Measurements from ENCODE around the gene EIF3K. TPM values are rescaled to one million over a fixed set of nuclear protein-coding genes. Genes with fewer than 3 reads are reported as not detected.

The EIF3K gene
- total RNA-seq, 4 donors from 2014 or later: 392 to 489 (median 414) TPM

DNA sequence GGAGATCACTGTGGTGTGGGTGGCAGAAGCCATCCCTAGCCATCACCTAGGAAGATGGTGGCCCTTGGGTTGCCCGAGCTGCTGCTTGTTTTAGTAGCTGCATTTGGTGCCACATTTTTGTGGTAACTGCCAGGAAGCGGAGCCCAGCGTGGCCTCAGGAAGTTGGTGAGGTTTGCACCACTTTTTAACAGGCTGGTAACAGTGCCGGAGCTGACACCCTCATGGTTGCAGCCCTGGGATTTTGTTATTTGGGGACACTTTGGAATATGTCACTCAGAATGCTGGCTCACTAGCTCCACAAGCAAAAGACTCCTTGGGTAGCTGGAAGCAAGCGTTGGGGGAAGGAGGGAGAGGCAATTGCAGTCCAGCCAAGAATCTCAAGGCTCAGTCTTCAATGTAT, 50.6 kb downstream of the EIF3K start:
- no peak overlapping the region for H3K4me3 ChIP-seq
- no peak for TF ChIP-seq POLR2A (IDR thresholded peaks at IDR 0.05)
- TF ChIP-seq, protein P1, sequence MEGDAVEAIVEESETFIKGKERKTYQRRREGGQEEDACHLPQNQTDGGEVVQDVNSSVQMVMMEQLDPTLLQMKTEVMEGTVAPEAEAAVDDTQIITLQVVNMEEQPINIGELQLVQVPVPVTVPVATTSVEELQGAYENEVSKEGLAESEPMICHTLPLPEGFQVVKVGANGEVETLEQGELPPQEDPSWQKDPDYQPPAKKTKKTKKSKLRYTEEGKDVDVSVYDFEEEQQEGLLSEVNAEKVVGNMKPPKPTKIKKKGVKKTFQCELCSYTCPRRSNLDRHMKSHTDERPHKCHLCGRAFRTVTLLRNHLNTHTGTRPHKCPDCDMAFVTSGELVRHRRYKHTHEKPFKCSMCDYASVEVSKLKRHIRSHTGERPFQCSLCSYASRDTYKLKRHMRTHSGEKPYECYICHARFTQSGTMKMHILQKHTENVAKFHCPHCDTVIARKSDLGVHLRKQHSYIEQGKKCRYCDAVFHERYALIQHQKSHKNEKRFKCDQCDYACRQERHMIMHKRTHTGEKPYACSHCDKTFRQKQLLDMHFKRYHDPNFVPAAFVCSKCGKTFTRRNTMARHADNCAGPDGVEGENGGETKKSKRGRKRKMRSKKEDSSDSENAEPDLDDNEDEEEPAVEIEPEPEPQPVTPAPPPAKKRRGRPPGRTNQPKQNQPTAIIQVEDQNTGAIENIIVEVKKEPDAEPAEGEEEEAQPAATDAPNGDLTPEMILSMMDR (IDR thresholded peaks at IDR 0.05): no peak
- H3K4me1 ChIP-seq: peaks cover 39 to 96% (median 62%) of the 10 kb centered on the region in 3 donors
- ATAC-seq: no peak
- WGBS, 2 donors (ENCODE audit: low coverage in 1 of 2): 63% methylated on average over 1 of the region's 5 CpGs; no CpG with 5 or more reads in 1 of the 2 donors
- H3K36me3 ChIP-seq: no peaks in the 10 kb centered on the region
- H3K27ac ChIP-seq: peak overlapping the region; percentile 95 to 97 (median 96)
- H3K27me3 ChIP-seq: no peaks in the 10 kb centered on the region
- no peaks in the 10 kb centered on the region for H3K9me3 ChIP-seq

GRCh38 chr19:38670921-38671398, 52.0 kb downstream of the EIF3K start:
- Histone ChIP-seq H3K36me3 (no peaks in the 10 kb centered on the region), H3K27ac (peak overlapping the region; percentile 95 to 97 (median 96)), H3K27me3 (no peaks in the 10 kb centered on the region), H3K4me3 (no peak overlapping the region), H3K9me3 (no peaks in the 10 kb centered on the region), H3K4me1 (peaks cover 34 to 96% (median 58%) of the 10 kb centered on the region in 3 donors)
- TF ChIP-seq POLR2A (IDR thresholded peaks at IDR 0.05) (no peak), EP300 (IDR thresholded peaks at IDR 0.05) (no peak), POLR2AphosphoS5 (IDR thresholded peaks at IDR 0.05) (no peak)
- TF ChIP-seq, protein P1 (IDR thresholded peaks at IDR 0.05): no peak
- 62 to 70% methylated on average over 2 to 3 of the region's 3 CpGs for WGBS, 2 donors (ENCODE audit: low coverage in 1 of 2)
- ATAC-seq: no peak

GRCh38 chr19:38671654-38672053, 52.7 kb downstream of the EIF3K start:
- 27 to 37% methylated on average over 1 to 4 of the region's 4 CpGs for WGBS, 2 donors (ENCODE audit: low coverage in 1 of 2)
- Histone ChIP-seq H3K9me3 (no peaks in the 10 kb centered on the region), H3K27me3 (no peaks in the 10 kb centered on the region), H3K4me3 (no peak overlapping the region), H3K4me1 (peaks cover 34 to 96% (median 58%) of the 10 kb centered on the region in 3 donors), H3K36me3 (no peaks in the 10 kb centered on the region), H3K27ac (peak overlapping the region; percentile 95 to 97 (median 96))
- ATAC-seq: peak; percentile 14
- TF ChIP-seq, protein P1 (IDR thresholded peaks at IDR 0.05): no peak
- TF ChIP-seq EP300 (IDR thresholded peaks at IDR 0.05): no peak
- no peak for TF ChIP-seq POLR2AphosphoS5 (IDR thresholded peaks at IDR 0.05)
- TF ChIP-seq POLR2A (IDR thresholded peaks at IDR 0.05): no peak

GRCh38 chr19:38673030-38673429, 54.0 kb downstream of the EIF3K start:
- no peak for ATAC-seq
- TF ChIP-seq, protein P1 (IDR thresholded peaks at IDR 0.05): no peak
- TF ChIP-seq POLR2A (IDR thresholded peaks at IDR 0.05) (no peak), POLR2AphosphoS5 (IDR thresholded peaks at IDR 0.05) (no peak), EP300 (IDR thresholded peaks at IDR 0.05) (no peak)
- Histone ChIP-seq H3K9me3 (no peaks in the 10 kb centered on the region), H3K4me1 (peaks cover 28 to 96% (median 52%) of the 10 kb centered on the region in 3 donors), H3K27me3 (no peaks in the 10 kb centered on the region), H3K36me3 (no peaks in the 10 kb centered on the region), H3K4me3 (no peak overlapping the region), H3K27ac (peak overlapping the region; percentile 77 to 97 (median 96))
- WGBS, 2 donors (ENCODE audit: low coverage in 1 of 2): 82 to 88% methylated on average over 3 of the region's 4 CpGs

GRCh38 chr19:38674388-38675171, 55.6 kb downstream of the EIF3K start:
- Histone ChIP-seq H3K4me1 (peaks cover 22 to 96% (median 44%) of the 10 kb centered on the region in 3 donors), H3K27ac (peak overlapping the region; percentile 87 to 97 (median 94)), H3K36me3 (no peaks in the 10 kb centered on the region), H3K4me3 (peak overlapping the region in 1 of 2 donors; percentile 2), H3K9me3 (no peaks in the 10 kb centered on the region), H3K27me3 (no peaks in the 10 kb centered on the region)
- peak; percentile 74 for ATAC-seq
- TF ChIP-seq POLR2AphosphoS5 (IDR thresholded peaks at IDR 0.05): peak; percentile 50
- TF ChIP-seq EP300 (IDR thresholded peaks at IDR 0.05): peak; percentile 65
- no peak for TF ChIP-seq POLR2A (IDR thresholded peaks at IDR 0.05)
- TF ChIP-seq, protein P1 (IDR thresholded peaks at IDR 0.05): no peak
- 41 to 43% methylated on average over 9 to 11 of the region's 16 CpGs for WGBS, 2 donors (ENCODE audit: low coverage in 1 of 2)
